Large intestine (tissue), 3 donors: ENCODE measurements around the gene JUP. TPM values are rescaled to one million over a fixed set of nuclear protein-coding genes. Genes with fewer than 3 reads are reported as not detected.

Experiments used
- DNase-seq, 2 donors: peaks; one replicate each; pipeline versions ENCODE4 v3.0.0 to v3.0.0-alpha.2; 2013
- H3K27ac ChIP-seq: one replicate; pipeline ENCODE4 v1.5.1; 2013; ENCODE audit warnings: low read length
- H3K27me3 ChIP-seq: 2 replicates; pipeline ENCODE4 v1.6.1; 2013; ENCODE audit warnings: low read length; ENCODE audit not compliant: control insufficient read depth, insufficient read depth
- H3K36me3 ChIP-seq: 2 replicates; pipeline ENCODE4 v1.6.1; 2013; ENCODE audit warnings: low read length; ENCODE audit not compliant: control insufficient read depth, insufficient read depth
- H3K4me1 ChIP-seq: one replicate; pipeline ENCODE4 v1.6.1; 2013; ENCODE audit warnings: low read length; ENCODE audit not compliant: control insufficient read depth, insufficient read depth
- H3K4me3 ChIP-seq: one replicate; pipeline ENCODE4 v1.5.1; 2013; ENCODE audit warnings: low read length
- H3K9me3 ChIP-seq: one replicate; pipeline ENCODE4 v1.6.1; 2013; ENCODE audit warnings: mild to moderate bottlenecking, low read depth, low read length, moderate library complexity; ENCODE audit not compliant: control insufficient read depth
- WGBS: methylation state at CpG from one replicate; pipeline ENCODE4 v1.1.5; 2013; ENCODE audit warnings: low lambda C conversion rate; ENCODE audit not compliant: insufficient coverage; 5-methylcytosine and 5-hydroxymethylcytosine counted together
- polyA plus RNA-seq: library from polyadenylated mRNA; unstranded; fragments of 120-200 nt; gene quantifications from one replicate; pipeline ENCODE4 v1.2.1, GENCODE V29; 2013

JUP gene
- polyA plus RNA-seq, 1 donor = 172 TPM

GRCh38 chr17:41758601-41759000, 27.9 kb downstream of the JUP start:
- DNase-seq = no peak
- no peaks in the 10 kb centered on the region for H3K27me3 ChIP-seq
- H3K27ac ChIP-seq = no peak overlapping the region
- WGBS = no CpG with 5 or more reads among the region's 9 CpGs
- H3K36me3 ChIP-seq = peaks cover 92% of the 10 kb centered on the region
- no peaks in the 10 kb centered on the region for H3K4me1 ChIP-seq
- H3K9me3 ChIP-seq = no peaks in the 10 kb centered on the region
- H3K4me3 ChIP-seq = no peak overlapping the region

- no peak overlapping the region for H3K4me3 ChIP-seq
- H3K36me3 ChIP-seq = peaks cover 58% of the 10 kb centered on the region
- H3K27ac ChIP-seq = no peak overlapping the region
- H3K4me1 ChIP-seq = no peaks in the 10 kb centered on the region
- no peaks in the 10 kb centered on the region for H3K27me3 ChIP-seq
- no peak for DNase-seq
- H3K9me3 ChIP-seq = no peaks in the 10 kb centered on the region
- 63% methylated on average over 2 of the region's 12 CpGs for WGBS
These were observed 32.4 kb downstream of the JUP start for GRCh38 chr17:41754066-41754465.

- Histone ChIP-seq H3K27ac (no peak overlapping the region), H3K36me3 (peaks cover 32% of the 10 kb centered on the region), H3K9me3 (no peaks in the 10 kb centered on the region), H3K27me3 (no peaks in the 10 kb centered on the region), H3K4me3 (no peak overlapping the region), H3K4me1 (peaks cover 2% of the 10 kb centered on the region)
- WGBS = no CpG with 5 or more reads among the region's 3 CpGs
- DNase-seq = no peak
These were observed 35.2 kb downstream of the JUP start for GRCh38 chr17:41751288-41751687.

GRCh38 chr17:41750862-41751261, 35.6 kb downstream of the JUP start:
- DNase-seq = no peak
- Histone ChIP-seq H3K27me3 (no peaks in the 10 kb centered on the region), H3K4me3 (no peak overlapping the region), H3K4me1 (peaks cover 2% of the 10 kb centered on the region), H3K36me3 (peaks cover 27% of the 10 kb centered on the region), H3K9me3 (no peaks in the 10 kb centered on the region), H3K27ac (no peak overlapping the region)
- WGBS = no CpG with 5 or more reads among the region's 4 CpGs

- 100% methylated on average over 2 of the region's 6 CpGs for WGBS
- H3K9me3 ChIP-seq = no peaks in the 10 kb centered on the region
These were observed 38.2 kb downstream of the JUP start for GRCh38 chr17:41748275-41748674.

GRCh38 chr17:41741709-41742108, 44.8 kb downstream of the JUP start:
- peaks cover 11% of the 10 kb centered on the region for H3K27me3 ChIP-seq
- no peak for DNase-seq
- no peak overlapping the region for H3K4me3 ChIP-seq
- H3K4me1 ChIP-seq = peaks cover 5% of the 10 kb centered on the region
- H3K9me3 ChIP-seq = no peaks in the 10 kb centered on the region
- no peak overlapping the region for H3K27ac ChIP-seq
- no peaks in the 10 kb centered on the region for H3K36me3 ChIP-seq
- WGBS = no CpG with 5 or more reads among the region's 9 CpGs

More at GRCh38 chr17:41748275-41748674, 38.2 kb downstream of the JUP start:
- H3K4me1 ChIP-seq = peaks cover 2% of the 10 kb centered on the region
- peaks cover 3% of the 10 kb centered on the region for H3K36me3 ChIP-seq
- H3K27me3 ChIP-seq = no peaks in the 10 kb centered on the region
- peak in 1 of 2 donors; percentile 41 for DNase-seq
- H3K27ac ChIP-seq = no peak overlapping the region
- H3K4me3 ChIP-seq = no peak overlapping the region

- H3K36me3 ChIP-seq = no peaks in the 10 kb centered on the region
These were observed 46.0 kb downstream of the JUP start for GRCh38 chr17:41740506-41740905.

GRCh38 chr17:41739661-41740352, 46.7 kb downstream of the JUP start:
- no peak overlapping the region for H3K4me3 ChIP-seq
- peaks cover 5% of the 10 kb centered on the region for H3K4me1 ChIP-seq
- peaks cover 2% of the 10 kb centered on the region for H3K9me3 ChIP-seq
- no peak for DNase-seq
- no CpG with 5 or more reads among the region's 9 CpGs for whole genome bisulfite sequencing
- H3K36me3 ChIP-seq = no peaks in the 10 kb centered on the region
- H3K27ac ChIP-seq = no peak overlapping the region
- H3K27me3 ChIP-seq = peaks cover 29% of the 10 kb centered on the region

More at GRCh38 chr17:41740506-41740905, 46.0 kb downstream of the JUP start:
- Histone ChIP-seq H3K27me3 (peaks cover 22% of the 10 kb centered on the region), H3K27ac (no peak overlapping the region), H3K9me3 (no peaks in the 10 kb centered on the region), H3K4me3 (no peak overlapping the region), H3K4me1 (peaks cover 5% of the 10 kb centered on the region)
- DNase-seq = no peak
- WGBS = 100% methylated on average over 1 of the region's 5 CpGs

- Histone ChIP-seq H3K27me3 (peaks cover 40% of the 10 kb centered on the region), H3K27ac (no peak overlapping the region), H3K4me3 (no peak overlapping the region), H3K36me3 (no peaks in the 10 kb centered on the region), H3K9me3 (peaks cover 13% of the 10 kb centered on the region), H3K4me1 (peaks cover 9% of the 10 kb centered on the region)
- DNase-seq = no peak
- WGBS = 100% methylated on average over 1 of the region's 5 CpGs
These were observed 47.8 kb downstream of the JUP start for GRCh38 chr17:41738801-41739112.

- no CpG with 5 or more reads among the region's 10 CpGs for WGBS
- peak; percentile 71 to 73 for DNase-seq
- peaks cover 45% of the 10 kb centered on the region for H3K27me3 ChIP-seq
- H3K4me3 ChIP-seq = no peak overlapping the region
- no peak overlapping the region for H3K27ac ChIP-seq
- peaks cover 13% of the 10 kb centered on the region for H3K9me3 ChIP-seq
- peaks cover 10% of the 10 kb centered on the region for H3K4me1 ChIP-seq
- no peaks in the 10 kb centered on the region for H3K36me3 ChIP-seq
These were observed 48.3 kb downstream of the JUP start for GRCh38 chr17:41738077-41738800.

GRCh38 chr17:41737680-41738023, 48.9 kb downstream of the JUP start:
- no peak for DNase-seq
- H3K9me3 ChIP-seq = peaks cover 13% of the 10 kb centered on the region
- peaks cover 10% of the 10 kb centered on the region for H3K4me1 ChIP-seq
- no peaks in the 10 kb centered on the region for H3K36me3 ChIP-seq
- no peak overlapping the region for H3K4me3 ChIP-seq
- WGBS = no CpG with 5 or more reads among the region's 5 CpGs
- H3K27me3 ChIP-seq = peaks cover 51% of the 10 kb centered on the region
- no peak overlapping the region for H3K27ac ChIP-seq
